HEK293 (cell line): Measurements from ENCODE around the gene GPR157.

Experiments used
- CTCF ChIA-PET: fragments of 350-600 bp; formaldehyde crosslinking; extraction: SDS; loops from one replicate; lab custom pipeline; 2021; ENCODE audit warnings: antibody characterized with exemption; lab: Yijun Ruan, JAX
- POLR2A ChIA-PET: fragments of 300-600 bp; formaldehyde crosslinking; extraction: SDS; loops from one replicate; lab custom pipeline; 2020; ENCODE audit warnings: antibody characterized with exemption, inconsistent platforms; lab: Yijun Ruan, JAX
- H3K27ac ChIP-seq: fragments of 200-500 bp; sonication (Bioruptor generic); 2 replicates; pipeline ENCODE4 v1.5.1; 2014; ENCODE audit warnings: low read depth, low read length, control low read depth, inconsistent platforms; ENCODE audit errors: extremely low read depth
- H3K36me3 ChIP-seq, 2 experiments: fragments of 200-500 bp in 1 of 2; sonication (Bioruptor generic) in 1 of 2; 1 replicate in 1 of 2; 2 replicates in 1 of 2; pipeline ENCODE4 v1.5.1; 2014 to 2017; ENCODE audit warnings: inconsistent platforms in 2 of 2, low read length in 2 of 2; ENCODE audit not compliant: control insufficient read depth in 2 of 2, insufficient read depth in 1 of 2
- H3K4me1 ChIP-seq: fragments of 200-500 bp; sonication (Bioruptor generic); 2 replicates; pipeline ENCODE4 v1.5.1; 2014; ENCODE audit warnings: mild to moderate bottlenecking, low read length, inconsistent platforms; ENCODE audit not compliant: control insufficient read depth, insufficient read depth
- H3K4me3 ChIP-seq: 2 replicates; pipeline ENCODE4 v1.5.1; 2011; ENCODE audit warnings: low read depth, mild to moderate bottlenecking, control low read depth, low read length, moderate library complexity
- H3K9me3 ChIP-seq: fragments of 200-500 bp; sonication (Bioruptor generic); 2 replicates; pipeline ENCODE4 v1.5.1; 2014; ENCODE audit warnings: low read depth, low read length, inconsistent platforms; ENCODE audit not compliant: control insufficient read depth, insufficient read depth
- GLIS1 ChIP-seq: fragments of 450-650 bp; formaldehyde crosslinking; IDR thresholded peaks from 2 replicates; pipeline ENCODE4 v1.5.1; 2016; ENCODE audit warnings: missing biosample characterization, missing genetic modification characterization
- IKZF3 ChIP-seq: fragments of 450-650 bp; IDR thresholded peaks from 2 replicates; pipeline ENCODE4 v1.5.0; 2018; ENCODE audit warnings: missing biosample characterization, mild to moderate bottlenecking, missing genetic modification characterization, moderate library complexity
- SALL2 ChIP-seq: fragments of 450-650 bp; formaldehyde crosslinking; IDR thresholded peaks from 2 replicates; pipeline ENCODE4 v1.5.0; 2017; ENCODE audit warnings: missing biosample characterization, mild to moderate bottlenecking, missing genetic modification characterization, borderline replicate concordance
- YY2 ChIP-seq: fragments of 450-650 bp; formaldehyde crosslinking; IDR thresholded peaks from 2 replicates; pipeline ENCODE4 v1.5.1; 2016; ENCODE audit warnings: missing biosample characterization, missing genetic modification characterization
- ZBTB48 ChIP-seq: fragments of 450-650 bp; formaldehyde crosslinking; IDR thresholded peaks from 2 replicates; pipeline ENCODE4 v1.5.1; 2016; ENCODE audit warnings: missing biosample characterization, missing genetic modification characterization
- ZBTB8A ChIP-seq: fragments of 450-650 bp; formaldehyde crosslinking; IDR thresholded peaks from 2 replicates; pipeline ENCODE4 v1.5.1; 2016; ENCODE audit warnings: missing biosample characterization, missing genetic modification characterization
- ZEB2 ChIP-seq: fragments of 450-650 bp; formaldehyde crosslinking; IDR thresholded peaks from 2 replicates; pipeline ENCODE4 v1.5.1; 2016; ENCODE audit warnings: missing biosample characterization, missing genetic modification characterization
- ZFHX2 ChIP-seq: fragments of 450-650 bp; formaldehyde crosslinking; conservative IDR thresholded peaks from 2 replicates; pipeline ENCODE4 v1.5.1; 2016; ENCODE audit warnings: missing biosample characterization, missing genetic modification characterization
- ZNF138 ChIP-seq: fragments of 450-650 bp; formaldehyde crosslinking; IDR thresholded peaks from 2 replicates; pipeline ENCODE4 v1.5.1; 2016; ENCODE audit warnings: missing biosample characterization, missing genetic modification characterization, borderline replicate concordance
- ZNF174 ChIP-seq: fragments of 450-650 bp; formaldehyde crosslinking; IDR thresholded peaks from 2 replicates; pipeline ENCODE4 v1.5.0; 2017; ENCODE audit warnings: missing biosample characterization, mild to moderate bottlenecking, missing genetic modification characterization
- ZNF18 ChIP-seq: fragments of 450-650 bp; formaldehyde crosslinking; IDR thresholded peaks from 2 replicates; pipeline ENCODE4 v1.5.1; 2016; ENCODE audit warnings: missing biosample characterization, missing genetic modification characterization
- ZNF24 ChIP-seq: fragments of 450-650 bp; formaldehyde crosslinking; IDR thresholded peaks from 2 replicates; pipeline ENCODE4 v1.5.1; 2016; ENCODE audit warnings: missing biosample characterization, missing genetic modification characterization
- ZNF302 ChIP-seq: fragments of 450-650 bp; formaldehyde crosslinking; IDR thresholded peaks from 2 replicates; pipeline ENCODE4 v1.5.1; 2016; ENCODE audit warnings: missing biosample characterization, missing genetic modification characterization, low read depth
- ZNF324 ChIP-seq: fragments of 450-650 bp; formaldehyde crosslinking; IDR thresholded peaks from 2 replicates; pipeline ENCODE4 v1.5.1; 2016; ENCODE audit warnings: missing biosample characterization, missing genetic modification characterization
- ZNF473 ChIP-seq: fragments of 450-650 bp; formaldehyde crosslinking; IDR thresholded peaks from 2 replicates; pipeline ENCODE4 v1.5.1; 2017; ENCODE audit warnings: missing biosample characterization, missing genetic modification characterization
- ZNF548 ChIP-seq: fragments of 450-650 bp; formaldehyde crosslinking; IDR thresholded peaks from 2 replicates; pipeline ENCODE4 v1.5.1; 2016; ENCODE audit warnings: missing biosample characterization, missing genetic modification characterization
- ZNF549 ChIP-seq: fragments of 450-650 bp; IDR thresholded peaks from 2 replicates; pipeline ENCODE4 v1.5.1; 2018; ENCODE audit warnings: missing biosample characterization, missing genetic modification characterization, mild to moderate bottlenecking, inconsistent platforms, moderate library complexity
- ZNF600 ChIP-seq: fragments of 450-650 bp; formaldehyde crosslinking; IDR thresholded peaks from 2 replicates; pipeline ENCODE4 v1.5.1; 2016; ENCODE audit warnings: missing biosample characterization, missing genetic modification characterization
- ZNF621 ChIP-seq: fragments of 450-650 bp; formaldehyde crosslinking; IDR thresholded peaks from 2 replicates; pipeline ENCODE4 v1.5.1; 2017; ENCODE audit warnings: missing biosample characterization, missing genetic modification characterization
- ZNF626 ChIP-seq: fragments of 450-650 bp; sonication (Bioruptor Pico); formaldehyde crosslinking; IDR thresholded peaks from 2 replicates; pipeline ENCODE4 v1.5.1; 2018; ENCODE audit warnings: missing biosample characterization, missing genetic modification characterization, inconsistent platforms
- ZNF664 ChIP-seq: fragments of 450-650 bp; formaldehyde crosslinking; IDR thresholded peaks from 2 replicates; pipeline ENCODE4 v1.5.1; 2016; ENCODE audit warnings: missing biosample characterization, missing genetic modification characterization
- ZNF76 ChIP-seq: fragments of 450-650 bp; formaldehyde crosslinking; IDR thresholded peaks from 2 replicates; pipeline ENCODE4; 2016; ENCODE audit warnings: low read depth, missing biosample characterization, missing genetic modification characterization, borderline replicate concordance
- ZNF777 ChIP-seq: fragments of 450-650 bp; formaldehyde crosslinking; IDR thresholded peaks from 2 replicates; pipeline ENCODE4 v1.5.1; 2017; ENCODE audit warnings: missing biosample characterization, missing genetic modification characterization, borderline replicate concordance
- ZSCAN16 ChIP-seq: fragments of 450-650 bp; formaldehyde crosslinking; IDR thresholded peaks from 2 replicates; pipeline ENCODE4 v1.5.1; 2016; ENCODE audit warnings: missing biosample characterization, missing genetic modification characterization

The GPR157 gene

GRCh38 chr1:9143250-9143649 lies 14.3 kb upstream of the GPR157 start:
- POLR2A ChIA-PET = no interaction called here
- no peaks in the 10 kb centered on the region for H3K9me3 ChIP-seq
- H3K36me3 ChIP-seq = no peaks in the 10 kb centered on the region; a peak in 1 of 3 replicates
- no peak overlapping the region for H3K4me3 ChIP-seq
- TF ChIP-seq ZNF600 (tag by site-specific recombination) (peak; percentile 60; the same call in 1 of the 2 replicates), YY2 (tag by site-specific recombination) (no peak), ZSCAN16 (tag by site-specific recombination) (peak; percentile 47; the same call in 1 of the 2 replicates)
- H3K4me1 ChIP-seq = no peaks in the 10 kb centered on the region
- CTCF ChIA-PET = interaction anchor here (0.5 to 3.9 kb wide), 8 partner anchors 8 to 472 kb away, joined by 3 to 57 read pairs (median 8); no protein-coding TSS in a partner anchor
- H3K27ac ChIP-seq = no peak overlapping the region

GRCh38 chr1:9139930-9140329 lies 11.0 kb upstream of the GPR157 start:
- CTCF ChIA-PET = interaction anchor here (0.6 to 3.9 kb wide), 2 partner anchors 29 to 56 kb away, joined by 3 to 57 read pairs; no protein-coding TSS in a partner anchor
- Histone ChIP-seq H3K27ac (no peak overlapping the region), H3K4me1 (no peaks in the 10 kb centered on the region), H3K9me3 (no peaks in the 10 kb centered on the region), H3K4me3 (no peak overlapping the region), H3K36me3 (no peaks in the 10 kb centered on the region)
- TF ChIP-seq ZFHX2 (tag by site-specific recombination) = 0 out of 2 replicates have a peak, but pooled peaks have one; percentile 3
- TF ChIP-seq IKZF3 (tag by site-specific recombination) = no peak
- POLR2A ChIA-PET = no interaction called here

- H3K36me3 ChIP-seq = no peaks in the 10 kb centered on the region
- no peaks in the 10 kb centered on the region for H3K9me3 ChIP-seq
- POLR2A ChIA-PET = no interaction called here
- CTCF ChIA-PET = interaction anchor here (0.7 to 1.0 kb wide), 2 partner anchors 25 to 26 kb away, joined by 3 to 4 read pairs; no protein-coding TSS in a partner anchor
- no peak overlapping the region for H3K4me3 ChIP-seq
- TF ChIP-seq ZNF302 (tag by site-specific recombination) (no peak), ZNF777 (tag by site-specific recombination) (no peak), ZNF626 (tag by site-specific recombination) (no peak), ZNF473 (tag by site-specific recombination) (no peak), ZEB2 (tag by site-specific recombination) (no peak), ZNF24 (tag by site-specific recombination) (no peak), ZNF621 (tag by site-specific recombination) (no peak), ZNF174 (tag by site-specific recombination) (no peak)
- no peaks in the 10 kb centered on the region for H3K4me1 ChIP-seq
- H3K27ac ChIP-seq = no peak overlapping the region
These were observed 8.0 kb upstream of the GPR157 start for GRCh38 chr1:9136932-9137331.

GRCh38 chr1:9135073-9135836 lies 6.4 kb upstream of the GPR157 start:
- Histone ChIP-seq H3K27ac (no peak overlapping the region), H3K36me3 (no peaks in the 10 kb centered on the region), H3K4me1 (no peaks in the 10 kb centered on the region), H3K4me3 (no peak overlapping the region), H3K9me3 (no peaks in the 10 kb centered on the region)
- TF ChIP-seq GLIS1 (tag by site-specific recombination) = no peak
- no peak for TF ChIP-seq ZNF138
- TF ChIP-seq ZBTB8A (tag by site-specific recombination) = no peak
- TF ChIP-seq ZNF324 = no peak
- no peak for TF ChIP-seq ZNF549
- TF ChIP-seq ZNF18 (tag by site-specific recombination) = no peak
- no peak for TF ChIP-seq ZNF548
- TF ChIP-seq ZBTB48 (tag by site-specific recombination) = no peak
- no peak for TF ChIP-seq SALL2 (tag by site-specific recombination)
- TF ChIP-seq ZNF664 (tag by site-specific recombination) = no peak
- TF ChIP-seq IKZF3 (tag by site-specific recombination) = no peak
- TF ChIP-seq ZNF76 = no peak
- no peak for TF ChIP-seq ZNF24 (tag by site-specific recombination)
- CTCF ChIA-PET = interaction anchor here (1.0 to 1.3 kb wide), 3 partner anchors 9 to 45 kb away, joined by 3 read pairs; no protein-coding TSS in a partner anchor
- POLR2A ChIA-PET = interaction anchor here (0.7 kb wide), 1 partner anchor 98 kb away, joined by 4 read pairs; no protein-coding TSS in a partner anchor
